ENCODE data around the gene SF3A1. TPM values are rescaled to one million over a fixed set of nuclear protein-coding genes. Genes with fewer than 3 reads are reported as not detected.
A peak's percentile ranks its signal among the peaks of the same experiment; 100 is the strongest.

Gene SF3A1
- total and polyA plus RNA-seq, 2 donors (not counting 1 experiment from before 2014, with no cell fraction given), result 92.1 to 283 TPM

DNA sequence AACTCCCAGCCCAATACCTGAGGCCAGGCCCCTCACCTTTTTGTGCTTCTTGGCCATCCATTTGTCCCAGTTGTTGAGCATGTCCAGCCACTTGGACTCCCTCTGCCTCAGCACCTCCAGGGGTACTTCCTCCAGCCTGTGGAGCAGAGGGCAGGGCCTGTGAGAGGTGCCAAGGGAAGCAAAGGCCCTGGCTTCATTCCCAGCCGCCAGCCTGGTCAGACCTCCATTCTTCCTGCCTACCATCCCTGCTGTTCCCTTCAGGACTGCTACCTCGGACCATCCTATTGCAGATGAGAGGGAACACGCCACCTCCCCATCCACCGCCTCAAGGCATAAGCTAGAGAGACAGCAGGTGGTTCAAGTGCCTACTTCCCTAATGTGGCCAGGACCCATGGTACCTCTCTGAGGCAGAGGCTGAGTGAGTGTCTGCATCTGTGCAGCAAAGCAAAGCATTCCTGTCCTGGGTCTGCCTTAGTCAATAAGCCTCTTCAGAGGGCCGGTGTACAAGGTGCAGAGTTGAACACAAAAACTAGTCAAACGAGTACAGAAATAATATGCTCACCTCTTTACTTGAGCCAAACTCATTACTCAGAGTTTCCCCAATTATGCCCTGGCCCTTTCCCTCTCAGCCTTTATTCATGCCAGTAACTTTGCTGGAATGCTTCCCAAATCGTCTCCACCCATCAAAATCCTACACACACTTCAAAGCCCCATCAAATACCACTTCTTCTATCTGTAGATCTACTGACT, 52.0 kb downstream of the SF3A1 start:
- Histone ChIP-seq H4K20me1 (ENCODE audit: control insufficient read depth, insufficient read depth, low read length, poor library complexity, severe bottlenecking) (no peaks in the 10 kb centered on the region), H3K4me3 (ENCODE audit: control extremely low read depth in 1 of 5, extremely low read depth in 1 of 5, insufficient read depth in 1 of 5, low read depth in 2 of 5, low read length in 4 of 5) (peak overlapping the region in 3 of 5 experiments; percentile 0 to 55 (median 49)), H3K9me3 (ENCODE audit: control extremely low read depth in 1 of 3, control insufficient read depth in 2 of 3, insufficient read depth in 1 of 3, low read length in 2 of 3) (no peaks in the 10 kb centered on the region), H3K36me3 (replicated peaks in 1 of 2; ENCODE audit: control extremely low read depth in 1 of 2, control insufficient read depth in 1 of 2, extremely low read depth in 1 of 2, insufficient read depth in 2 of 2, low read length in 1 of 2) (peaks cover 4 to 15% of the 10 kb centered on the region in 2 experiments), H2AFZ (ENCODE audit: insufficient read depth, low read depth, low read length, poor library complexity, severe bottlenecking) (no peak overlapping the region), H3K4me1 (ENCODE audit: control insufficient read depth in 2 of 2, insufficient read depth in 2 of 2, low read length in 2 of 2) (peaks cover 95% of the 10 kb centered on the region in 2 donors), H3K79me2 (ENCODE audit: control insufficient read depth, insufficient read depth, low read length) (peaks cover 40% of the 10 kb centered on the region), H3K27me3 (replicated peaks in 1 of 4; ENCODE audit: control extremely low read depth in 1 of 4, control insufficient read depth in 3 of 4, insufficient read depth in 4 of 4, low read length in 3 of 4) (no peaks in the 10 kb centered on the region), H3K27ac (ENCODE audit: low read length in 2 of 2) (peak overlapping the region; percentile 73 to 86), H3K9ac (ENCODE audit: low read length) (peak overlapping the region; percentile 50), H3K4me2 (replicated peaks; ENCODE audit: low read depth, low read length, poor library complexity, severe bottlenecking) (peak overlapping the region; percentile 83)
- Mint-ChIP-seq H3K27me3 (no peaks in the 10 kb centered on the region), H3K4me3 (peak overlapping the region; percentile 80), H3K9me3 (ENCODE audit: insufficient read depth) (no peaks in the 10 kb centered on the region), H3K4me1 (peaks cover 94% of the 10 kb centered on the region), H3K27ac (peak overlapping the region; percentile 89)
- intact Hi-C loops (cut with micrococcal nuclease), result loop anchor here (1.0 to 2.0 kb wide), 3 partner anchors 15 to 52 kb away; partner anchors contain the start of genes CASTOR1, CCDC157 and SF3A1
- no peak for TF ChIP-seq EZH2 (IDR thresholded peaks at IDR 0.05; ENCODE audit: borderline replicate concordance, insufficient read depth, low read depth, low read length, poor library complexity, severe bottlenecking)
- TF ChIP-seq, protein P1, sequence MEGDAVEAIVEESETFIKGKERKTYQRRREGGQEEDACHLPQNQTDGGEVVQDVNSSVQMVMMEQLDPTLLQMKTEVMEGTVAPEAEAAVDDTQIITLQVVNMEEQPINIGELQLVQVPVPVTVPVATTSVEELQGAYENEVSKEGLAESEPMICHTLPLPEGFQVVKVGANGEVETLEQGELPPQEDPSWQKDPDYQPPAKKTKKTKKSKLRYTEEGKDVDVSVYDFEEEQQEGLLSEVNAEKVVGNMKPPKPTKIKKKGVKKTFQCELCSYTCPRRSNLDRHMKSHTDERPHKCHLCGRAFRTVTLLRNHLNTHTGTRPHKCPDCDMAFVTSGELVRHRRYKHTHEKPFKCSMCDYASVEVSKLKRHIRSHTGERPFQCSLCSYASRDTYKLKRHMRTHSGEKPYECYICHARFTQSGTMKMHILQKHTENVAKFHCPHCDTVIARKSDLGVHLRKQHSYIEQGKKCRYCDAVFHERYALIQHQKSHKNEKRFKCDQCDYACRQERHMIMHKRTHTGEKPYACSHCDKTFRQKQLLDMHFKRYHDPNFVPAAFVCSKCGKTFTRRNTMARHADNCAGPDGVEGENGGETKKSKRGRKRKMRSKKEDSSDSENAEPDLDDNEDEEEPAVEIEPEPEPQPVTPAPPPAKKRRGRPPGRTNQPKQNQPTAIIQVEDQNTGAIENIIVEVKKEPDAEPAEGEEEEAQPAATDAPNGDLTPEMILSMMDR (IDR thresholded peaks at IDR 0.05), result no peak
- ATAC-seq (ENCODE audit: low read depth) (peak; percentile 56), DNase-seq (peak; percentile 79)
- WGBS (ENCODE audit: insufficient coverage), result 3% methylated on average over 6 of the region's 7 CpGs
- ChIA-PET CTCF (interaction anchor here (0.9 to 19.2 kb wide), 5 partner anchors 10 to 83 kb away, joined by 3 to 229 read pairs (median 12); partner anchors contain the start of genes CASTOR1, RNF215 and TBC1D10A), POLR2A (interaction anchor here (0.5 to 8.1 kb wide), 5 partner anchors 9 to 525 kb away, joined by 3 to 56 read pairs (median 5); partner anchors contain the start of genes CASTOR1, CCDC157, SF3A1 and TBC1D10A)

DNA sequence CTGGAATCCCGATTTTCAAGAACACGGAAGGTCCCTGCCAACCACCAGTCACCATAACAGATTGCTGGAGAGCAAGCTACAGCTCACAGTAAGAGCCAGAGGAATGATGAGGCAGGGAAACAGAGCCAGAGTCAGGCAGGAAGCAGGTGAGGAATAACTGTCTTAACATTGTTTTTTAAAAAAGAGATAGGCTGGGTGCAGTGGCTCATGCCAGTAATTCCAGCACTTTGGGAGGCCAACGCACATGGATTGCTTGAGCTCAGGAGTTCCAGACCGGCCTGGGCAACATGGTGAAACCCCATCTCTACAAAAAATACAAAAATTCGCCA, 53.9 kb downstream of the SF3A1 start:
- Mint-ChIP-seq H3K4me1 (peaks cover 80% of the 10 kb centered on the region), H3K27ac (peak overlapping the region; percentile 89), H3K4me3 (peak overlapping the region; percentile 80), H3K9me3 (ENCODE audit: insufficient read depth) (no peaks in the 10 kb centered on the region), H3K27me3 (no peaks in the 10 kb centered on the region)
- DNase-seq (no peak), ATAC-seq (ENCODE audit: low read depth) (no peak)
- TF ChIP-seq, protein P1 (IDR thresholded peaks at IDR 0.05), result no peak
- TF ChIP-seq EZH2 (IDR thresholded peaks at IDR 0.05; ENCODE audit: borderline replicate concordance, insufficient read depth, low read depth, low read length, poor library complexity, severe bottlenecking), result no peak
- Histone ChIP-seq H3K9ac (ENCODE audit: low read length) (peak overlapping the region; percentile 49), H3K9me3 (ENCODE audit: control extremely low read depth in 1 of 3, control insufficient read depth in 2 of 3, insufficient read depth in 1 of 3, low read length in 2 of 3) (no peaks in the 10 kb centered on the region), H3K36me3 (replicated peaks in 1 of 2; ENCODE audit: control extremely low read depth in 1 of 2, control insufficient read depth in 1 of 2, extremely low read depth in 1 of 2, insufficient read depth in 2 of 2, low read length in 1 of 2) (peaks cover 4 to 34% of the 10 kb centered on the region in 2 experiments), H3K79me2 (ENCODE audit: control insufficient read depth, insufficient read depth, low read length) (peaks cover 41% of the 10 kb centered on the region), H2AFZ (ENCODE audit: insufficient read depth, low read depth, low read length, poor library complexity, severe bottlenecking) (peak overlapping the region; percentile 2), H3K27ac (ENCODE audit: low read length in 2 of 2) (peak overlapping the region; percentile 73 to 86), H3K4me2 (replicated peaks; ENCODE audit: low read depth, low read length, poor library complexity, severe bottlenecking) (peak overlapping the region; percentile 83), H3K4me3 (ENCODE audit: control extremely low read depth in 1 of 5, extremely low read depth in 1 of 5, insufficient read depth in 1 of 5, low read depth in 2 of 5, low read length in 4 of 5) (peak overlapping the region in 1 of 5 experiments; percentile 37), H3K27me3 (replicated peaks in 1 of 4; ENCODE audit: control extremely low read depth in 1 of 4, control insufficient read depth in 3 of 4, insufficient read depth in 4 of 4, low read length in 3 of 4) (no peaks in the 10 kb centered on the region), H3K4me1 (ENCODE audit: control insufficient read depth in 2 of 2, insufficient read depth in 2 of 2, low read length in 2 of 2) (peaks cover 76% of the 10 kb centered on the region in 2 donors), H4K20me1 (ENCODE audit: control insufficient read depth, insufficient read depth, low read length, poor library complexity, severe bottlenecking) (peaks cover 2% of the 10 kb centered on the region)
- 79% methylated on average over 2 of the region's 5 CpGs for WGBS (ENCODE audit: insufficient coverage)
- ChIA-PET POLR2A (interaction anchor here (1.8 to 8.1 kb wide), 3 partner anchors 12 to 54 kb away, joined by 6 to 56 read pairs (median 22); partner anchors contain the start of genes CASTOR1, CCDC157, SF3A1 and TBC1D10A), CTCF (interaction anchor here (1.1 to 19.2 kb wide), 4 partner anchors 13 to 86 kb away, joined by 4 to 229 read pairs (median 22); partner anchors contain the start of genes CASTOR1, RNF215 and TBC1D10A)
- intact Hi-C loops (cut with micrococcal nuclease), result no loop called here

All from B cell (primary cell).